CD14-positive monocyte (primary cell): Measurements from ENCODE around the gene CD44. TPM values are rescaled to one million over a fixed set of nuclear protein-coding genes. Genes with fewer than 3 reads are reported as not detected.
A peak's percentile ranks its signal among the peaks of the same experiment; 100 is the strongest.

Experiments
- DNase-seq, 3 donors: peaks; one replicate each; pipeline ENCODE4 v3.0.0-alpha.2; 2011 to 2022
- H2AFZ ChIP-seq: 2 replicates; pipeline ENCODE4 v1.6.0; 2012; ENCODE audit warnings: mild to moderate bottlenecking, low read depth, low read length, inconsistent platforms; ENCODE audit not compliant: insufficient read depth, poor library complexity, severe bottlenecking
- H3K27ac ChIP-seq, 2 donors: 1 replicate in 1 of 2; 2 replicates in 1 of 2; pipeline ENCODE4 v1.5.1; 2012 to 2013; ENCODE audit warnings: low read length in 2 of 2, control low read depth in 1 of 2, inconsistent platforms in 1 of 2, low read depth in 1 of 2, mild to moderate bottlenecking in 1 of 2
- H3K27me3 ChIP-seq, 2 donors: one replicate each; pipeline versions ENCODE4 v1.6.0 to v1.6.1; 2011 to 2013; ENCODE audit warnings: low read length in 2 of 2; ENCODE audit not compliant: control insufficient read depth in 2 of 2, insufficient read depth in 2 of 2
- H3K36me3 ChIP-seq, 2 donors: replicated peaks in 1 of 2; 1 replicate in 1 of 2; 2 replicates in 1 of 2; pipeline versions ENCODE4 v1.5.1 to v1.6.1; 2012 to 2013; ENCODE audit warnings: low read length in 2 of 2, control low read depth in 1 of 2, inconsistent platforms in 1 of 2, mild to moderate bottlenecking in 1 of 2; ENCODE audit not compliant: insufficient read depth in 2 of 2, control insufficient read depth in 1 of 2
- H3K4me1 ChIP-seq, 2 donors: 1 replicate in 1 of 2; 2 replicates in 1 of 2; pipeline versions ENCODE4 v1.5.1 to v1.6.1; 2012 to 2013; ENCODE audit warnings: low read length in 2 of 2, control low read depth in 1 of 2, inconsistent platforms in 1 of 2, mild to moderate bottlenecking in 1 of 2, moderate library complexity in 1 of 2; ENCODE audit not compliant: insufficient read depth in 2 of 2, control insufficient read depth in 1 of 2
- H3K4me2 ChIP-seq: replicated peaks from 2 replicates; pipeline ENCODE3; 2012; ENCODE audit warnings: low read length, moderate library complexity, mild to moderate bottlenecking; ENCODE audit not compliant: poor library complexity, severe bottlenecking; ENCODE audit errors: extremely low read depth
- H3K4me3 ChIP-seq, 3 experiments: fragments of 200-600 bp in 1 of 3; sonication (generic) in 1 of 3; replicated peaks in 1 of 3; 1 replicate in 2 of 3; 2 replicates in 1 of 3; pipeline ENCODE4 v1.5.1; 2011 to 2013; ENCODE audit warnings: low read length in 3 of 3, mild to moderate bottlenecking in 3 of 3, control low read depth in 2 of 3, low read depth in 2 of 3, inconsistent platforms in 1 of 3, moderate library complexity in 1 of 3
- H3K79me2 ChIP-seq: 2 replicates; pipeline ENCODE4 v1.6.0; 2012; ENCODE audit warnings: mild to moderate bottlenecking, control low read depth, inconsistent platforms, low read length, moderate library complexity; ENCODE audit not compliant: insufficient read depth
- H3K9ac ChIP-seq: 2 replicates; pipeline ENCODE4 v1.6.0; 2017; ENCODE audit warnings: low read length, mild to moderate bottlenecking; ENCODE audit not compliant: insufficient read depth, poor library complexity, severe bottlenecking
- H3K9me3 ChIP-seq, 2 donors: replicated peaks in 1 of 2; 1 replicate in 1 of 2; 2 replicates in 1 of 2; pipeline versions ENCODE4 v1.5.1 to v1.6.1; 2012 to 2013; ENCODE audit warnings: low read length in 2 of 2, control low read depth in 1 of 2; ENCODE audit not compliant: control insufficient read depth in 1 of 2, insufficient read depth in 1 of 2
- H4K20me1 ChIP-seq: 2 replicates; pipeline ENCODE4 v1.6.0; 2012; ENCODE audit warnings: mild to moderate bottlenecking, low read length, control low read depth, moderate library complexity; ENCODE audit not compliant: insufficient read depth
- H3K27ac Mint-ChIP-seq, 7 donors: one replicate each; pipeline ENCODE4 v1.8.0; 2020; ENCODE audit warnings: mild to moderate bottlenecking in 7 of 7, mixed read lengths in 7 of 7, moderate library complexity in 6 of 7, inconsistent platforms in 2 of 7
- H3K27me3 Mint-ChIP-seq, 3 donors: one replicate each; pipeline ENCODE4 v1.8.0; 2021 to 2022; ENCODE audit warnings: low read depth in 3 of 3, mild to moderate bottlenecking in 3 of 3, mixed read lengths in 3 of 3, moderate library complexity in 3 of 3, inconsistent platforms in 1 of 3
- H3K36me3 Mint-ChIP-seq, 2 donors: one replicate each; pipeline ENCODE4 v1.8.0; 2020; ENCODE audit warnings: mixed read lengths in 2 of 2, inconsistent platforms in 1 of 2, mild to moderate bottlenecking in 1 of 2
- H3K4me1 Mint-ChIP-seq: one replicate; pipeline ENCODE4 v1.8.0; 2020; ENCODE audit warnings: mild to moderate bottlenecking, mixed read lengths
- H3K4me3 Mint-ChIP-seq, 2 donors: one replicate each; pipeline ENCODE4 v1.8.0; 2020; ENCODE audit warnings: mild to moderate bottlenecking in 2 of 2, mixed read lengths in 2 of 2, moderate library complexity in 1 of 2
- H3K9me3 Mint-ChIP-seq, 7 donors: one replicate each; pipeline ENCODE4 v1.8.0; 2020 to 2022; ENCODE audit warnings: mixed read lengths in 7 of 7, mild to moderate bottlenecking in 6 of 7, moderate library complexity in 6 of 7, inconsistent platforms in 2 of 7
- CTCF ChIP-seq: fragments of 200-600 bp; IDR thresholded peaks from one replicate; pipeline ENCODE4 v1.8.0; 2022; ENCODE audit warnings: antibody characterized with exemption, mild to moderate bottlenecking
- WGBS: methylation state at CpG from one replicate; pipeline ENCODE4 v1.1.5; 2013; ENCODE audit warnings: missing lambda C conversion rate; ENCODE audit not compliant: insufficient coverage; 5-methylcytosine and 5-hydroxymethylcytosine counted together
- intact Hi-C, 2 donors: fragments of 100-400 bp; cut with micrococcal nuclease; formaldehyde crosslinking; loops; one replicate each; pipeline versions ENCODE4 v1.15.0 to v1.15.1; 2023
- polyA plus RNA-seq, 3 donors: library from polyadenylated mRNA; depleted of rRNA in 1 of 3; unstranded in 2 of 3; stranded (reverse) in 1 of 3; fragments of 300-500 nt in 2 of 3; fragments of >200 nt in 1 of 3; fragmentation: Illumina TruSeq in 2 of 3; gene quantifications; 1 replicate in 2 of 3; 2 replicates in 1 of 3; pipeline ENCODE4 v1.2.3, GENCODE V29; 2012 to 2021

CD44 gene
- polyA plus RNA-seq, 3 donors = 415 to 866 (median 531) TPM

GRCh38 chr11:35232891-35233330, 93.9 kb downstream of the CD44 start:
- Histone ChIP-seq H3K36me3 (peaks cover 31 to 44% of the 10 kb centered on the region in 2 donors), H3K4me3 (no peak overlapping the region), H3K27ac (no peak overlapping the region), H2AFZ (no peak overlapping the region), H4K20me1 (no peaks in the 10 kb centered on the region), H3K4me2 (no peak overlapping the region), H3K27me3 (no peaks in the 10 kb centered on the region), H3K79me2 (peaks cover 5% of the 10 kb centered on the region), H3K4me1 (peaks cover 35 to 38% of the 10 kb centered on the region in 2 donors), H3K9ac (no peak overlapping the region), H3K9me3 (no peaks in the 10 kb centered on the region)
- Mint-ChIP-seq H3K9me3 (peaks cover 0 to 7% (median 2%) of the 10 kb centered on the region in 7 donors), H3K4me1 (peaks cover 43% of the 10 kb centered on the region), H3K4me3 (no peak overlapping the region), H3K27ac (no peak overlapping the region), H3K36me3 (peaks cover 37 to 48% of the 10 kb centered on the region in 2 donors), H3K27me3 (no peaks in the 10 kb centered on the region)
- 100% methylated on average over 2 of the region's 4 CpGs for WGBS
- TF ChIP-seq CTCF = no peak
- intact Hi-C loops = no loop called here
- no peak for DNase-seq

- peaks cover 42% of the 10 kb centered on the region for H3K4me1 Mint-ChIP-seq
- WGBS = 86% methylated on average over 1 of the region's 1 CpG
- TF ChIP-seq CTCF = no peak
Measured at GRCh38 chr11:35233518-35233917, 94.5 kb downstream of the CD44 start.

More at GRCh38 chr11:35233518-35233917, 94.5 kb downstream of the CD44 start:
- peaks cover 34 to 38% of the 10 kb centered on the region in 2 donors for H3K4me1 ChIP-seq
- Mint-ChIP-seq H3K9me3 (peaks cover 0 to 7% (median 2%) of the 10 kb centered on the region in 7 donors), H3K36me3 (peaks cover 35 to 42% of the 10 kb centered on the region in 2 donors), H3K4me3 (no peak overlapping the region), H3K27ac (peak overlapping the region in 4 of 7 donors; percentile 37 to 63 (median 57)), H3K27me3 (no peaks in the 10 kb centered on the region)
- no peak overlapping the region for H2AFZ ChIP-seq
- H3K79me2 ChIP-seq = peaks cover 5% of the 10 kb centered on the region
- intact Hi-C loops = no loop called here
- no peaks in the 10 kb centered on the region for H3K9me3 ChIP-seq
- no peak overlapping the region for H3K4me2 ChIP-seq
- H3K36me3 ChIP-seq = peaks cover 31 to 44% of the 10 kb centered on the region in 2 donors
- no peak overlapping the region for H3K4me3 ChIP-seq
- H4K20me1 ChIP-seq = no peaks in the 10 kb centered on the region
- DNase-seq = no peak
- H3K9ac ChIP-seq = no peak overlapping the region
- H3K27me3 ChIP-seq = no peaks in the 10 kb centered on the region
- no peak overlapping the region for H3K27ac ChIP-seq
